AG09309 (cell line): ENCODE results near the gene RRBP1.

Experiments used
- DNase-seq: peaks from one replicate; pipeline ENCODE4 v3.0.0-alpha.2; 2010; ENCODE audit warnings: low read depth
- H3K4me3 ChIP-seq: 2 replicates; pipeline ENCODE4 v1.5.1; 2011; ENCODE audit warnings: mild to moderate bottlenecking, low read depth, low read length, moderate library complexity; ENCODE audit not compliant: control insufficient read depth
- CTCF ChIP-seq: IDR thresholded peaks from 2 replicates; pipeline ENCODE4 v1.5.1; 2011; ENCODE audit warnings: mild to moderate bottlenecking, low read depth, low read length, inconsistent platforms; ENCODE audit not compliant: insufficient read depth, control insufficient read depth; ENCODE audit errors: missing control alignments

The RRBP1 gene

GRCh38 chr20:17704589-17705317 is 22.7 kb upstream of the RRBP1 start:
- no peak overlapping the region for H3K4me3 ChIP-seq
- no peak for DNase-seq
- no peak for TF ChIP-seq CTCF

DNA sequence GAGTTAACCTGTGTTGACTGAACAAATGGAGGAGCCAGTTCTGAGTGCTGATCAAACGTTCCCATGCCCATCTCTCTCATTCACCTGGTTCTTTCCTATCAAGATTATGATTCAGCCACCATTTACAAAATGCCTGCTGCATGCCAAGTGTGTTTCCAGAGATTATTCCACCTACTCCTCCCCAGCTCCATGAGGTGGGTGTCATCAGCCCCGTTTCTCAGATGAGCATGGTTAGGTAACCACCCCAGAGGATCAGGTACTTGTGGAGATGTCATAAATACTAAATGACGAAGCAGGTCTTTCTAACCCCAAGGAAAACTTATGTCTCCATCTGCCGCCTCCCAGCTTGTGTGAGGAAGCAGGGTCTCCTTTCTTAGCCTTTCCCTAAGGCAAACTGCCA is 19.8 kb upstream of the RRBP1 start:
- no peak overlapping the region for H3K4me3 ChIP-seq
- TF ChIP-seq CTCF = no peak
- DNase-seq = no peak

DNA sequence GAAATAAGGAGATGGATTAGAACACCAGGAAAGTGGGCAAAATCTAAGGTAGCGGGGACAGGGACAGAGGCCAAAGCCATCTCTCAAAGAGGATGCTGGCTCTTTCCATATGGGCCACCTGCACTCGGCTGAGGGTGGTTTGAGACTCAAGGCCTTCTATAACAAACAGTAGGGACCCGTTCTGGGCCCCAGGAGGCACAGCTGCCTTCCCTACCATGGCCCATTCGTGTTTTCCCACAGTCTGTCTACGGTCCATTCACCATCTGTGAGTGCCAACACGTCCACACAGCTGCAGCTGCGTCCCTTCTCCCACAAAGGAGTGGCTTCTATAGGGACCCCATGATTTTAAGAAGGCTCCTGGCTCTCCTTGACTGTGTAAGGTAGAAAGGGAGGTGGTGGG is 18.6 kb upstream of the RRBP1 start:
- no peak overlapping the region for H3K4me3 ChIP-seq
- no peak for DNase-seq
- TF ChIP-seq CTCF = no peak

DNA sequence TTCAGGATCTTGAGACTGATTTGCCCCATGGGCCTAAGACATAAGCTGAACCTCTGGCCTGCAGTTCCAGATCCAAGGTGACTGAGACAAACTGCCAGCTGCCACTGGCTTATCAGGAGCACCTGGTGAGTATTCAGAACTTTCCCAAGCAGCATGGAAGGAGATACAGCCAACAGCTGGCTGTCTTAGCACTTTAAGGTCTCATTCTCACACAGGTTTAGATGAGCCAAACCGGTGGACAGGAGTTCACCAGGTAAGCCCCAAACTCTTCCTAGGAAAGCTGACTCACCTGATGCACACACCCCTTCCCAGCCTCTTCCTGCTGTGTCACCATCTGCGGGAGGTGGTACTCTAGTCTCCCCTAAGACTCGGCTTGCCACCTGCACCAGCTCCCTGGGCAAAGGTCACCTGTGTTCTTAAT is 17.9 kb upstream of the RRBP1 start, which contains the start of gene BANF2:
TSS of gene BANF2 (plus strand) at position 36 of the 421 bp plus-strand sequence. CDS start 25,060 bp downstream, outside the sequence.
- DNase-seq = no peak
- H3K4me3 ChIP-seq = no peak within 1 kb of the TSS
- TF ChIP-seq CTCF = no peak

DNA sequence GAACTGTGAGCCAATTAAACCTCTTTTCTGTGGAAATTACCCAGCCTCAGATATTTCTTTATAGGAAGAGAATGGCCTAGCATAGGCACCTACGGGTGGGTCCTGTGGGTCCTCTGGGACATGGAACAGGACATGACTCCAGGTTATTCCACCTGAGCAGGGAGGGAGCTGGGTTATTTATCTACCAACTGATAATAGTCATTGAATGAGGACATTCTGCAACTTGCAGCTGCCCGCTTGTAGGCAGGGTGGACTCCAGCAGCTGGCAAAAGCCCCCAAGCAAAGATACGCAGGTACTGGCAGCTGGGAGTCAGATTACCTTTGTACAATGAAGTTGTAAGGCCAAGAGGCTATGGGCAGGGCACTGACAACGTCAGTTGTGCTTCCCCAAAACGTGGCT is 16.3 kb upstream of the RRBP1 start:
- TF ChIP-seq CTCF = no peak
- H3K4me3 ChIP-seq = no peak overlapping the region
- no peak for DNase-seq

- no peak for DNase-seq
- TF ChIP-seq CTCF = no peak
- H3K4me3 ChIP-seq = no peak overlapping the region
Measured at GRCh38 chr20:17697171-17697570, 15.1 kb upstream of the RRBP1 start.
